ENCODE data around the gene PCCA.
A peak's percentile ranks its signal among the peaks of the same experiment; 100 is the strongest.

PCCA gene

GRCh38 chr13:100439247-100439970, 350.5 kb downstream of the PCCA start:
- no peak for TF ChIP-seq CTCF (IDR thresholded peaks at IDR 0.05; ENCODE audit: low read length, missing control alignments)
- H3K4me3 ChIP-seq (replicated peaks; ENCODE audit: low read depth, low read length): no peak overlapping the region
- DNase-seq (ENCODE audit: low read depth): no peak

GRCh38 chr13:100440751-100441425, 352.0 kb downstream of the PCCA start:
- H3K4me3 ChIP-seq (replicated peaks; ENCODE audit: low read depth, low read length): no peak overlapping the region
- TF ChIP-seq CTCF (IDR thresholded peaks at IDR 0.05; ENCODE audit: low read length, missing control alignments): no peak
- DNase-seq (ENCODE audit: low read depth): peak; percentile 50

GRCh38 chr13:100442095-100442832, 353.4 kb downstream of the PCCA start:
- no peak for DNase-seq (ENCODE audit: low read depth)
- TF ChIP-seq CTCF (IDR thresholded peaks at IDR 0.05; ENCODE audit: low read length, missing control alignments): no peak
- H3K4me3 ChIP-seq (replicated peaks; ENCODE audit: low read depth, low read length): no peak overlapping the region

- TF ChIP-seq CTCF (IDR thresholded peaks at IDR 0.05; ENCODE audit: low read length, missing control alignments): no peak
- DNase-seq (ENCODE audit: low read depth): no peak
- no peak overlapping the region for H3K4me3 ChIP-seq (replicated peaks; ENCODE audit: low read depth, low read length)
These were observed 354.5 kb downstream of the PCCA start for GRCh38 chr13:100443278-100443997.

GRCh38 chr13:100443998-100444328, 355.1 kb downstream of the PCCA start:
- DNase-seq (ENCODE audit: low read depth): no peak
- no peak for TF ChIP-seq CTCF (IDR thresholded peaks at IDR 0.05; ENCODE audit: low read length, missing control alignments)
- H3K4me3 ChIP-seq (replicated peaks; ENCODE audit: low read depth, low read length): no peak overlapping the region

GRCh38 chr13:100447831-100448230, 358.9 kb downstream of the PCCA start:
- no peak for TF ChIP-seq CTCF (IDR thresholded peaks at IDR 0.05; ENCODE audit: low read length, missing control alignments)
- DNase-seq (ENCODE audit: low read depth): no peak
- H3K4me3 ChIP-seq (replicated peaks; ENCODE audit: low read depth, low read length): no peak overlapping the region

Data from fibroblast of pulmonary artery (primary cell).